GM19099 (cell line): ENCODE results near the gene C1orf52.

ENCODE experiments used
- POLR2A ChIP-seq: IDR thresholded peaks from 3 replicates; pipeline ENCODE4 v1.6.1; 2011; ENCODE audit warnings: low read depth; ENCODE audit not compliant: insufficient read length; ENCODE audit errors: extremely low read depth

C1orf52 gene

GRCh38 chr1:85259118-85259911 lies at the start of gene C1orf52:
Gene C1orf52, minus strand, starts transcription at chr1:85259662. Its CDS starts 29 bp downstream, at chr1:85259633.
- TF ChIP-seq POLR2A: peak; percentile 97

- TF ChIP-seq POLR2A: no peak
These were observed 49.4 kb upstream of the C1orf52 start for GRCh38 chr1:85308833-85309350.

- no peak for TF ChIP-seq POLR2A
These were observed 48.7 kb upstream of the C1orf52 start for GRCh38 chr1:85307987-85308832.

GRCh38 chr1:85306236-85306635 lies 46.8 kb upstream of the C1orf52 start:
- TF ChIP-seq POLR2A: no peak

GRCh38 chr1:85303440-85304162 lies 44.1 kb upstream of the C1orf52 start:
- no peak for TF ChIP-seq POLR2A

- TF ChIP-seq POLR2A: no peak
These were observed 40.7 kb upstream of the C1orf52 start for GRCh38 chr1:85300140-85300539.

GRCh38 chr1:85297855-85298629 lies 38.6 kb upstream of the C1orf52 start:
- TF ChIP-seq POLR2A: no peak

GRCh38 chr1:85297538-85297854 lies 38.0 kb upstream of the C1orf52 start:
- no peak for TF ChIP-seq POLR2A

- TF ChIP-seq POLR2A: no peak
These were observed 37.5 kb upstream of the C1orf52 start for GRCh38 chr1:85296980-85297379.

GRCh38 chr1:85295654-85296053 lies 36.2 kb upstream of the C1orf52 start:
- TF ChIP-seq POLR2A: no peak

- TF ChIP-seq POLR2A: no peak
These were observed 35.6 kb upstream of the C1orf52 start for GRCh38 chr1:85295006-85295431.

GRCh38 chr1:85290826-85291225 lies 31.4 kb upstream of the C1orf52 start:
- TF ChIP-seq POLR2A: no peak

- no peak for TF ChIP-seq POLR2A
These were observed 30.4 kb upstream of the C1orf52 start for GRCh38 chr1:85289848-85290335.

GRCh38 chr1:85289207-85289847 lies 29.9 kb upstream of the C1orf52 start:
- no peak for TF ChIP-seq POLR2A
